Measurements from ENCODE around the gene VPS41. TPM values are rescaled to one million over a fixed set of nuclear protein-coding genes. Genes with fewer than 3 reads are reported as not detected.

The VPS41 gene
- total and polyA plus RNA-seq, 10 donors, result 11.2 to 97.4 (median 66.2) TPM

DNA sequence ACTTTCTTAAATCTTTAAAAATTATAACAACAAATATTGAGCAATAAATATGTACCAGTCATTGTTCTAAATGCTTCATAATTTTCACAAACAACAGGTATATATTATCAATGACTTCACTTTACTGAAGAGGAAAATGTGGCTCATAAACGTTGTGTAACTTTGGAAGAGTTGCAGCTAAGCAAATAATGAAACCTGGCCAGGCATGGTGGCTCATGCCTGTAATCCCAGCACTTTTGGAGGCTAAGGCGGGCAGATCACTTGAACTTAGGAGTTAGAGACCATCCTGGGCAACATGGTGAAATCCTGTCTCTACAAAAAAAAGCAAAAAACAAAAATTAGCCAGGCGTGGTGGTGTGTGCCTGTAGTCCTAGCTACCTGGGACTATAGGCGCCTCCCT, 205.9 kb downstream of the VPS41 start:
- no peak overlapping the region for H3K27ac ChIP-seq
- H3K4me3 ChIP-seq, result no peak overlapping the region
- no peaks in the 10 kb centered on the region for H3K4me1 ChIP-seq
- TF ChIP-seq, protein P1, sequence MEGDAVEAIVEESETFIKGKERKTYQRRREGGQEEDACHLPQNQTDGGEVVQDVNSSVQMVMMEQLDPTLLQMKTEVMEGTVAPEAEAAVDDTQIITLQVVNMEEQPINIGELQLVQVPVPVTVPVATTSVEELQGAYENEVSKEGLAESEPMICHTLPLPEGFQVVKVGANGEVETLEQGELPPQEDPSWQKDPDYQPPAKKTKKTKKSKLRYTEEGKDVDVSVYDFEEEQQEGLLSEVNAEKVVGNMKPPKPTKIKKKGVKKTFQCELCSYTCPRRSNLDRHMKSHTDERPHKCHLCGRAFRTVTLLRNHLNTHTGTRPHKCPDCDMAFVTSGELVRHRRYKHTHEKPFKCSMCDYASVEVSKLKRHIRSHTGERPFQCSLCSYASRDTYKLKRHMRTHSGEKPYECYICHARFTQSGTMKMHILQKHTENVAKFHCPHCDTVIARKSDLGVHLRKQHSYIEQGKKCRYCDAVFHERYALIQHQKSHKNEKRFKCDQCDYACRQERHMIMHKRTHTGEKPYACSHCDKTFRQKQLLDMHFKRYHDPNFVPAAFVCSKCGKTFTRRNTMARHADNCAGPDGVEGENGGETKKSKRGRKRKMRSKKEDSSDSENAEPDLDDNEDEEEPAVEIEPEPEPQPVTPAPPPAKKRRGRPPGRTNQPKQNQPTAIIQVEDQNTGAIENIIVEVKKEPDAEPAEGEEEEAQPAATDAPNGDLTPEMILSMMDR (IDR thresholded peaks at IDR 0.05 in 8 of 11, conservative IDR thresholded peaks at IDR 0.05 in 3 of 11), result no peak
- TF ChIP-seq POLR2A (IDR thresholded peaks at IDR 0.05) (no peak), POLR2AphosphoS5 (IDR thresholded peaks at IDR 0.05) (no peak)
- H3K9me3 ChIP-seq, result peaks cover 0 to 7% (median 0%) of the 10 kb centered on the region in 8 donors
- DNase-seq, result no peak
- intact Hi-C loops (cut with DNase I; ENCODE audit: low total_unique reads), result no loop called here
- H3K27me3 ChIP-seq (replicated peaks in 1 of 7), result peaks cover 0 to 9% (median 0%) of the 10 kb centered on the region in 7 donors
- 86 to 92% (median 88%) methylated on average over 4 of the region's 4 CpGs for WGBS, 5 donors
- no peaks in the 10 kb centered on the region for H3K36me3 ChIP-seq

DNA sequence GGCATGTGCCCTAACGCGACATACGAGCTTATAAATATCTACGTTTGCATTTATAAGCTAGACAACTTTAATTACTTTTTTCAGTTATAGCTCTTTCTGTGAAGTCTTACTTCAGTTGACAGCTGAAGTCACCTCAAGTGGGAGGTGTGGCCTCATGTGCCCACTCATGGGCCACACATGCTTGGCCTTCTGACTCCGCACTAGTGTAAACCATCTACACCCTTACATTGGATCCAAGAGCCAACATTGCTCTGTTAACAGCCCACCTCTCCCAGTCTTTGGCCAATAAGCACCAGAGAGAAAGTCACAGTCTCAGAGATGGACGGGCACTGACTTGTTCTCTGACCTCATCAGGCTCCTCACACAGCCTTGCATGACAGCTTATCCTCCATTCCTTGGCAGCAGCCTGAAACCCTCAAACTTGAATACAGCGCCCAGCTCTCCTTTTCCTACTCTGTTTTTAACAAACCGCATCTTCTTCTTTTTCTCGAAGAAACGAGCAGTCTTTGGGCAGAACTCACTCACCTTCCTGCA, 206.9 kb downstream of the VPS41 start:
- Histone ChIP-seq H3K36me3 (no peaks in the 10 kb centered on the region), H3K4me1 (no peaks in the 10 kb centered on the region), H3K9me3 (peaks cover 0 to 2% (median 0%) of the 10 kb centered on the region in 8 donors), H3K27ac (no peak overlapping the region), H3K4me3 (no peak overlapping the region), H3K27me3 (replicated peaks in 1 of 7) (peaks cover 0 to 9% (median 0%) of the 10 kb centered on the region in 7 donors)
- no peak for TF ChIP-seq POLR2AphosphoS5 (IDR thresholded peaks at IDR 0.05)
- no peak for TF ChIP-seq POLR2A (IDR thresholded peaks at IDR 0.05)
- TF ChIP-seq, protein P1 (IDR thresholded peaks at IDR 0.05 in 8 of 11, conservative IDR thresholded peaks at IDR 0.05 in 3 of 11), result no peak
- DNase-seq, result no peak
- intact Hi-C loops (cut with DNase I; ENCODE audit: low total_unique reads), result no loop called here
- WGBS, 5 donors, result 82 to 91% (median 86%) methylated on average over 10 of the region's 10 CpGs

DNA sequence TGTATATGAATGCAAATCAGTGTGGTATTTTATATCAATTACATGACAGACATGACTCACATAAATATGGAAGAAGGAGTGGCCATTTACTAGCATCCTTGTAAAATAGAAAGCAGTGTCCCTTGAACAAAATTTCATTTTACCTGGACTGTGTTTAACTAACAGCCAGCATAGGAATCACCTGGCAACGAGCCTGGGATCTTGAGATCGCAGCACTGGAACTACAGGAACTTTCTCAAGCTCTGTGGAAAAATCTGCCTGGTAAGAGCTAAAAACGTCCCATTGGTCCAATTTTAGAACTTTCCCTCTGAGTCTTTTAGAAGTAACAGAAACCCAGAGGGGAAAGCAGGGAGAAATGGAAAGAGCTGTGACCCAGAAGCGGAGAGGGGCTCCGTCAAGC, 208.9 kb downstream of the VPS41 start:
- no peak for DNase-seq
- intact Hi-C loops (cut with DNase I; ENCODE audit: low total_unique reads), result no loop called here
- H3K4me3 ChIP-seq, result no peak overlapping the region
- H3K9me3 ChIP-seq, result peaks cover 0 to 4% (median 0%) of the 10 kb centered on the region in 8 donors
- peaks cover 0 to 9% (median 0%) of the 10 kb centered on the region in 7 donors for H3K27me3 ChIP-seq (replicated peaks in 1 of 7)
- 72 to 84% (median 77%) methylated on average over 5 of the region's 5 CpGs for WGBS, 5 donors
- TF ChIP-seq, protein P1 (IDR thresholded peaks at IDR 0.05 in 8 of 11, conservative IDR thresholded peaks at IDR 0.05 in 3 of 11), result no peak
- TF ChIP-seq POLR2A (IDR thresholded peaks at IDR 0.05) (no peak), POLR2AphosphoS5 (IDR thresholded peaks at IDR 0.05) (no peak)
- H3K27ac ChIP-seq, result no peak overlapping the region
- H3K4me1 ChIP-seq, result no peaks in the 10 kb centered on the region
- no peaks in the 10 kb centered on the region for H3K36me3 ChIP-seq

DNA sequence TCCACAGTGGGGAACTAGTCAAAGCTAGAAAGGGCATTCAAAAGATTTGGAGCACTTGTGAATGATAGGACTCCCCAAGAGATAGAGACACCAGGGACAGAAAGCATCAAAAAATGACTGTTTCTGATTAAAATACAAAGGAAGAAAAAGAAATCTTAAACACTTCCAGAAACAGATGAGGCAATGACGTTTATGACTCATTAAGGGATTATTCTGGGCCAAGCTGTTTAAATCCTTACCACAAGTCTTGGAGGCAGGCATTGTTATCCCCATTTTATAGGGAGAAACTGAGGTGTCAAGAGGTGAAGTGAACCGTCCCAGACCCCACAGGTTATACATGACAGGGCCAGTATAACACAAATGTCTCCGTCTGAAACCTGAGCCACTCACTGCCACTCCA, 209.5 kb downstream of the VPS41 start:
- H3K4me1 ChIP-seq, result no peaks in the 10 kb centered on the region
- H3K27me3 ChIP-seq (replicated peaks in 1 of 7), result peaks cover 0 to 9% (median 0%) of the 10 kb centered on the region in 7 donors
- peaks cover 0 to 4% (median 0%) of the 10 kb centered on the region in 8 donors for H3K9me3 ChIP-seq
- WGBS, 5 donors, result 62 to 92% (median 80%) methylated on average over 3 of the region's 3 CpGs
- TF ChIP-seq, protein P1 (IDR thresholded peaks at IDR 0.05 in 8 of 11, conservative IDR thresholded peaks at IDR 0.05 in 3 of 11), result no peak
- TF ChIP-seq POLR2AphosphoS5 (IDR thresholded peaks at IDR 0.05) (no peak), POLR2A (IDR thresholded peaks at IDR 0.05) (no peak)
- H3K36me3 ChIP-seq, result no peaks in the 10 kb centered on the region
- intact Hi-C loops (cut with DNase I; ENCODE audit: low total_unique reads), result no loop called here
- no peak overlapping the region for H3K4me3 ChIP-seq
- no peak overlapping the region for H3K27ac ChIP-seq
- DNase-seq, result no peak
